SK-N-MC (cell line): ENCODE data around the gene LMNA.
A peak's percentile ranks its signal among the peaks of the same experiment; 100 is the strongest.
"Not testable (repeated sequence)": the region's sequence is repeated elsewhere in the genome, so short reads cannot be mapped to it uniquely, and the experiment has no call there.

Experiments used
- DNase-seq: peaks from one replicate; pipeline ENCODE4 v3.0.0-alpha.2; 2011; ENCODE audit warnings: low read depth, low spot score
- H3K27ac ChIP-seq: fragments of 200-600 bp; sonication (generic); 2 replicates; pipeline ENCODE4 v1.5.1; 2016; ENCODE audit warnings: mixed run types
- H3K36me3 ChIP-seq: fragments of 200-600 bp; sonication (generic); 2 replicates; pipeline ENCODE4 v1.6.1; 2017; ENCODE audit warnings: antibody characterized with exemption, low read length, mixed read lengths; ENCODE audit not compliant: insufficient read depth
- H3K4me3 ChIP-seq: fragments of 200-600 bp; sonication (generic); 2 replicates; pipeline ENCODE4 v1.5.1; 2016
- H3K9ac ChIP-seq: fragments of 200-600 bp; sonication (generic); 2 replicates; pipeline ENCODE4 v1.8.0; 2017; ENCODE audit warnings: mixed run types, mixed read lengths; ENCODE audit not compliant: insufficient read length
- H3K9me3 ChIP-seq: fragments of 200-600 bp; sonication (generic); 2 replicates; pipeline ENCODE4 v1.6.1; 2017; ENCODE audit warnings: low read depth, mild to moderate bottlenecking, antibody characterized with exemption, low read length, moderate library complexity, mixed read lengths
- EZH2 ChIP-seq: fragments of 200-600 bp; sonication (generic); IDR thresholded peaks from one replicate; pipeline ENCODE4 v1.6.1; 2017; ENCODE audit warnings: antibody characterized with exemption
- FOXP2 ChIP-seq: optimal IDR thresholded peaks from 2 replicates; pipeline ENCODE3; 2011; ENCODE audit warnings: mild to moderate bottlenecking, moderate library complexity; ENCODE audit not compliant: insufficient read depth; ENCODE audit errors: extremely low read length, control extremely low read depth
- POLR2AphosphoS5 ChIP-seq: IDR thresholded peaks from 2 replicates; pipeline ENCODE4 v1.6.1; 2012; ENCODE audit warnings: mild to moderate bottlenecking, low read depth, low read length, borderline replicate concordance

Gene LMNA

DNA sequence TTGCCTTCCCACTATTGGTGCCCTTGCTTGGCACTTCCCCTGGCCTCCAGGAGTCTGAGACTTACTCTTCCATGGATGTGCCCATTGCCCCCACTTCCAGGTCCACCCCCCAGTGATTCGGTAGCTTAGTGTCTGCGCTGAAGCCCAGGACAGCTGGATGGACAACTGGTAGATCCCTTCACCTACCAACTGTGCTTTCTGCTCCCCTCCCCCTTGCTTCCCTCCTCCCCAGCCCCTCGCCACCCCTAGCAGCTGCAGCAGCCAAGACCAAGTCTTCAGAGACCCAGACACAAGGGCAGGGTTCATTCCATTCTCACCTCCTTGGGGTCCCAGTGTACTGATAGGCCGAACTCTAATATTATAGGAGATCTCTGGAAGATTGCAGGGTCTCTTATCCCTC, 6.9 kb downstream of the LMNA start:
- Histone ChIP-seq H3K27ac (peak overlapping the region; percentile 86; the same call in 1 of the 2 replicates), H3K9ac (no peak overlapping the region), H3K36me3 (0 out of 2 replicates have a peak, but pooled peaks cover 5% of the 10 kb centered on the region), H3K4me3 (no peak overlapping the region), H3K9me3 (no peaks in the 10 kb centered on the region)
- TF ChIP-seq EZH2 (no peak), POLR2AphosphoS5 (no peak)
- no peak for DNase-seq

DNA sequence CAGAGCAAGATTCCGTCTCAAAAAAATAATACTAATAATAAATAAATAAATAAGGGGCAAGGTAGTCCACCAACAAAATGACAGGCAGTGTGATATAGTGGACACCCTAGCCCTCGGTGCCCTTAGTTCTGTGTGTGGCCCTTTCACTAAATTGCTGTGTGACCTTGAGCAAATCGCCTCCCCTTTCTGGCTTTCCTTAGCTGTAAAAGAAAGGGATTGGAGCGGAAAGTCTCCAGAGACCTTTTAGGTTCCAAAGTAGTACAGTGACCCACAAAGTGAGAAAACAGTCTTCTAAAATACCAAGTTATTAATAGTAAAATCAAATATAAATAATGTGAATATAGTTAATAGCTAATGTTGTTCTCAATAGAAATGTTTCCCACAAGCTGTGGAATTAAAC, 7.6 kb downstream of the LMNA start:
- no peak overlapping the region for H3K4me3 ChIP-seq
- TF ChIP-seq FOXP2 (no peak), POLR2AphosphoS5 (no peak), EZH2 (no peak)
- DNase-seq, result no peak
- H3K9me3 ChIP-seq, result no peaks in the 10 kb centered on the region
- H3K27ac ChIP-seq, result peak overlapping the region; percentile 86
- peak overlapping the region; percentile 60 for H3K9ac ChIP-seq
- 0 out of 2 replicates have a peak, but pooled peaks cover 5% of the 10 kb centered on the region for H3K36me3 ChIP-seq

DNA sequence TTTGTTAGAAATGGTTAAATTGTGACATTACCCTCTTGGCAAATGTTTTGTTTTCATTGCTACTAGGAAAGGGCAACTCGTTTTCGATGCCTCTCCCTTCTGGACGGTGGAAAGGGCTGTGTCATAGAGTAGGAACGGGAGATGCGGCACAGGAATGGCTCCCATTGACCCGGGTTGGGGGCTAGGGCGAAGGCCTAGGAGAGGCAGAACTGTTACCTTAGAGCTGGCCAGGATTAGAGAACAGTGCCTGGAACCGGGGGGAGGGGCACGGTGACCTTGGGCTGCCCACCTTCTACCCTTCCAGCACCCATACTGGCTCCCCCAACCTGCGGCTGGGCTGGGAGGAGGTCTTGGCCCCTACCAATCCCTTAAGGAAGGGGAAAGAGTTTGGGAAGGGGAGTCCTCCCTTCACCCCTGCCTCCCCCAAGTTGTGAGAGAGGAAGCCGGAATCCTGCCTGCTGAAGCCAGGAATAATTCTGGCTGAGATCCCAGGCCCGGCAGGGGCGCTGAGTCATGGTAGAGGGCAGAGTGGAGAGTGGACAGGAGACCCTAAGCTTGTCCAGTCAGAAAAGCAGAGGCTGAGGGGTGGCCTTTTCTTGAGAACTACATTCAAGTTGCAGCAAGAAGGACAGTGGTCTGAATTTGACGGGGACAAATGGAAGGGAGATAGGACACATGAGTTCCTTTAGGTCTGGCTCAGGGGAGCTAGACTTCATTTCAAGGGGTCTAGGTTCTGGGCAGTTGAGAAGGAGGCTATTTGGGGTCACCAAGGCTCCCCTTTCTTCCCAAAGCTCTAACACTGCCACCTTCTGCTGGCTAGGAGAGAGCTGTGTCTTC, 8.2 kb downstream of the LMNA start:
- H3K9ac ChIP-seq, result peak overlapping the region; percentile 60
- H3K4me3 ChIP-seq, result peak overlapping the region; percentile 63
- 0 out of 2 replicates have a peak, but pooled peaks cover 5% of the 10 kb centered on the region for H3K36me3 ChIP-seq
- peak overlapping the region; percentile 86 for H3K27ac ChIP-seq
- no peaks in the 10 kb centered on the region for H3K9me3 ChIP-seq
- DNase-seq, result no peak
- TF ChIP-seq EZH2 (no peak), POLR2AphosphoS5 (no peak), FOXP2 (no peak)

DNA sequence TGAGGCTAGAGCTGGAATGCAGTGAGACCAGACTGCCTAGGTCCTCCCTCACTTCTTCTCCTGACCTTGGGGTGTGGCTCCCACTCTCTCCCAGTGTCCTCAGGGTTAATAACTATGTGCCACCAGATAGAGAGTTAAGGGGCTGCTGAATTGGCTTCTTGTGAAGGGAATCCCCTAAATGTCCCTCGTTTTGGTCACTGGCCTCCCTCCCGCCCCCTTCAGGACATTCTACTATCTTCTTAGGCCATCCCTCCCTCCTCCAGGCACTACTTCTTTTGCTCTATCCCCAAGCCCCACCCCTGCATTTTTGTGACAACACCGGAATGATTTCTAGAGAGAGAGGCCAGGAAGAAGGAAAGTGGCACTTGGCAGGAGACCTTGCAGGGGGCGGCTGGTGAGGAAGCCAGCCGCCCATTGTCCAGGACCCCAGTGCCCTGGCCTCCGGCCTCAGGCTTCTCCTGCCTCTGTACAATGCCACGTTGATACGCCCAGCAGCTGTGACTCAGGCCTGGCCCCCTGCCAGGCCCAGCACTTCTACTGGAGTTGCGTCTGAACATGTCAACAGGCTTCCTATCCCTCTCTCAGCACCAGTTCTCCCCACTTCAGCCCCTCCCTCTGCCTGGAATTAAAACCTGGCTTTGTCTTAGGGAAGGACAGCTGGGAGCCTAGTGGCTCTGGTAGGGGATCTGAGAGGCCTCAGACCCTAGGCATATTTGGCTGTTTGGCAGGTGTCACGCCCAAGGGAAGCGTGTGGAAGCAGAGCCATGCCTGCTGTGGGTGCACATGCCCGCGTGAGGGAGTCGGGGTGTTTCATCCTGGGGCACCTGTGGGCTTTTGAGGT, 9.1 kb downstream of the LMNA start:
- peak overlapping the region; percentile 86 for H3K27ac ChIP-seq
- peak overlapping the region; percentile 63 for H3K4me3 ChIP-seq

DNA sequence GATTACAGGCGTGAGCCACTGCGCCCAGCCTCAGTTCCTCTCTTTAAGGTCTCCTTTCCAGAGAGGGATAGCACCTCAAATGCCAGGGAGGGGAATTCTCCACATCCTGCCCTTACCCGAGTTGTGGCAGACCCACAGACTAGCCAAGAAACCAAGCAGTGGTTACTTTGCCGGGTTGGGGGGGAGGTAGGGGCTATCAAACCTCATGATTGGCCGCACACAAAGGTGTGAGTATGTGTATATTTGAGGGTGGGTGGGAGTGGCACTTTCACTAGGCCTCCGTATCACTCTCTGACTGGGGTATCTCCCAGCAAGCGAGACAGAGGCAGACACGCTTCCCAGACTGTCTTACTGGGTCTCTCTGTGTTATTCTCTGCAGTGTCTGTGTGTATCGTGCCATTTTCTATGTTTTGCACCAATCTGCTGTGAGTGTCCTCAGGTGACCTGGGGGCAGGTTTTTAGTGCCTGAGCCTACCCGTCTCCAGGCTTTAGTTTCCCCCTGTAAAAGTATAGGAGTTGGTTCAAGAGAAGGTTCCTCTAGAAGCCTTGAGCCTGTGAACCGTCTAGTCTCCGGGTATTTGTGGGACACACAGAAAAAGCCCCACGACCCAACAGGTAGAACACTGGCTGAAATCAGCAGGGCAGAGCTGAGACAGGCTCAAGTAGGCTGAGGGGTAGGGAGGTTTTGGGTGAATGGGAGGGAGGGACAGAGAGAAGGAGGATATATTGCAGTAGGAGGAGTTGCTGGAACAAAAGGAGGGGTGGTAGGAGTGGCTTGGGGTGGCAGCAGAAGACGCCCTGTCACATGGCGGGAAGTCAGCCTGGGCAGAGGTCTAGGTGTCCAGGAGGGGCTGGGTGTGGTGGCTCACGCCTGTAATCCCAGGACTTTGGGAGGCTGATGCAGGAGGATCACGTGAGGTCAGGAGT, 10.3 kb downstream of the LMNA start:
- 0 out of 2 replicates have a peak, but pooled peaks cover 3% of the 10 kb centered on the region for H3K36me3 ChIP-seq
- peak overlapping the region; percentile 25 for H3K9ac ChIP-seq
- TF ChIP-seq POLR2AphosphoS5 (no peak; the same call in 1 of the 2 replicates), EZH2 (no peak), FOXP2 (no peak)
- peak overlapping the region; percentile 88 for H3K27ac ChIP-seq
- no peaks in the 10 kb centered on the region for H3K9me3 ChIP-seq
- peak overlapping the region; percentile 36 for H3K4me3 ChIP-seq
- no peak for DNase-seq

More for the DNA sequence above, 9.1 kb downstream of the LMNA start:
- TF ChIP-seq EZH2 (no peak), POLR2AphosphoS5 (0 out of 2 replicates have a peak, but pooled peaks have one; percentile 22)
- no peak for DNase-seq
- Histone ChIP-seq H3K9me3 (no peaks in the 10 kb centered on the region), H3K36me3 (0 out of 2 replicates have a peak, but pooled peaks cover 5% of the 10 kb centered on the region), H3K9ac (peak overlapping the region; percentile 60)

DNA sequence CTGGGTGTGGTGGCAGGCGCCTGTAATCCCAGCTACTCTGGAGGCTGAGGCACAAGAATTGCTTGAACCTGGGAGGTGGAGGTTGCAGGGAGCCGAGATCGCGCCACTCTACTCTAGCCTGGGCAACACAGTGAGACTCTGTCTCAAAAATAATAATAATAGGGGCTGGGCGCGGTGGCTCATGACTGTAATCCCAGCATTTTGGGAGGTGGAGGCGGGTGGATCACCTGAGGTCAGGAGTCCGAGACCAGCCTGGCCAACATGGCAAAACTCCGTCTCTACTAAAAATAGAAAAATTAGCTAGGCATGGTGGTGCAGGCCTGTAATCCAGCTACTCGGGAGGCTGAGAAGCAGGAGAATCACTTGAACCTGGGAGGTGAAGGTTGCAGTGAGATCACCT, 11.0 kb downstream of the LMNA start:
- DNase-seq, H3K9ac ChIP-seq, H3K9me3 ChIP-seq, H3K36me3 ChIP-seq, H3K4me3 ChIP-seq, H3K27ac ChIP-seq: not testable (repeated sequence)

DNA sequence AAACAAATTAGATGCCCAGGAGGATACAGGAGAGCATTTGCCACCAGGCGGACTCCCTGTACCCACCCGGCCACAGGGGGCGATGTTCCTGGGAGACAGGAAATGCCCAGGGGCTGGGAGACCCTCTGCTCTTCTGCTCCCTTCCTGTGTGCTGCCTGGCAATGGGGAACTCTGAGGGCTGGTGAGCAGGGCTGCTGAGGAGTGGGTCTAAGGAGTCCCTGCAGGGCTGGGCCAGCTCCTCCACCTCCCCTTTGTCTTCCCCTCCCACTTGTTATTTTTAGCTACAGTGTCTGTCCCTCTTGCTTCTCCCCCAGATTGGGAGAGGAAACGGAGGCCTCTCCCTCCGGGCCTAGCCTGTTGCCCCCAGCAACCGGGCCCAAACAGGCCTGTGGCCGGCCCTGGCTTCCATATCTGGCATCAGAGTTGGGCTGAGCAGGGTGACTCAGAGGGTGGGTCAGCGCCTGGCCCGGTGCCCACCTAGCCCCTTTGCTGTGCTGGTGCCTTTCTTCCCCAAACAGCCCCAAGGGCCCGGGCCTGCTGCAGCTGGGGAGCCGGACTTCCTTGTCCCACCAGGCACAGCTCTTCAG, 11.6 kb downstream of the LMNA start:
- TF ChIP-seq FOXP2 (no peak), EZH2 (no peak), POLR2AphosphoS5 (no peak)
- Histone ChIP-seq H3K36me3 (peaks cover 6% of the 10 kb centered on the region), H3K9ac (peak overlapping the region; percentile 55), H3K9me3 (no peaks in the 10 kb centered on the region), H3K27ac (peak overlapping the region; percentile 80), H3K4me3 (peak overlapping the region; percentile 59)
- no peak for DNase-seq
